SK-N-DZ (cell line): ENCODE results near the gene PCDHB15. TPM values are rescaled to one million over a fixed set of nuclear protein-coding genes. Genes with fewer than 3 reads are reported as not detected.
A peak's percentile ranks its signal among the peaks of the same experiment; 100 is the strongest.
"Not testable (repeated sequence)": the region's sequence is repeated elsewhere in the genome, so short reads cannot be mapped to it uniquely, and the experiment has no call there.

Experiments used
- DNase-seq: peaks from one replicate; pipeline ENCODE4 v3.0.0-alpha.2; 2015; ENCODE audit warnings: low spot score
- polyA plus RNA-seq, 2 experiments: library from polyadenylated mRNA; depleted of rRNA; stranded (reverse); fragments of >200 nt; gene quantifications; 2 replicates each; pipeline ENCODE4 v1.2.3, GENCODE V29; 2014

PCDHB15 gene
- polyA plus RNA-seq (2014; cell fraction: cytosol; rRNA removed): 0.92 and 1.5 TPM in 2 replicates
- 2.7 and 2.8 TPM in 2 replicates for polyA plus RNA-seq (2014; cell fraction: nucleus; rRNA removed)

GRCh38 chr5:141245250-141245717 lies at the start of gene PCDHB15:
Gene PCDHB15 (plus strand): TSS chr5:141245395. CDS start chr5:141245579, 184 bp downstream.
- DNase-seq: no peak

GRCh38 chr5:141196363-141196762 lies 48.8 kb upstream of the PCDHB15 start:
- DNase-seq: no peak

- peak; percentile 78 for DNase-seq
These were observed 45.6 kb upstream of the PCDHB15 start, which contains the start of gene PCDHB11 for GRCh38 chr5:141199359-141200235. Gene PCDHB11 (plus strand): TSS chr5:141199627. CDS start chr5:141199775, 148 bp downstream.

- DNase-seq: not testable (repeated sequence)
These were observed 44.1 kb upstream of the PCDHB15 start for GRCh38 chr5:141201126-141201525.

GRCh38 chr5:141201646-141202045 lies 43.5 kb upstream of the PCDHB15 start:
- DNase-seq: not testable (repeated sequence)

GRCh38 chr5:141208478-141208877 lies 36.7 kb upstream of the PCDHB15 start, which contains the start of gene PCDHB12:
Gene PCDHB12 (plus strand): TSS chr5:141208719. CDS start chr5:141208908, 189 bp downstream.
- DNase-seq: no peak

GRCh38 chr5:141210281-141210680 lies 34.9 kb upstream of the PCDHB15 start:
- not testable (repeated sequence) for DNase-seq

- not testable (repeated sequence) for DNase-seq
These were observed 34.3 kb upstream of the PCDHB15 start for GRCh38 chr5:141210849-141211248.

GRCh38 chr5:141213656-141214339 lies 31.4 kb upstream of the PCDHB15 start, which contains the start of gene PCDHB13:
Gene PCDHB13 (plus strand): TSS chr5:141213919. CDS start chr5:141214124, 205 bp downstream.
- not testable (repeated sequence) for DNase-seq

GRCh38 chr5:141214583-141214982 lies 30.6 kb upstream of the PCDHB15 start:
- DNase-seq: not testable (repeated sequence)

- not testable (repeated sequence) for DNase-seq
These were observed 29.7 kb upstream of the PCDHB15 start for GRCh38 chr5:141215504-141215903.

GRCh38 chr5:141216035-141216434 lies 29.2 kb upstream of the PCDHB15 start:
- not testable (repeated sequence) for DNase-seq

GRCh38 chr5:141223112-141223783 lies 21.9 kb upstream of the PCDHB15 start, which contains the start of gene PCDHB14:
Gene PCDHB14 (plus strand): TSS chr5:141223343. CDS start chr5:141223506, 163 bp downstream.
- peak; percentile 81 for DNase-seq

- not testable (repeated sequence) for DNase-seq
These were observed 20.4 kb upstream of the PCDHB15 start for GRCh38 chr5:141224844-141225243.

- not testable (repeated sequence) for DNase-seq
These were observed 19.8 kb upstream of the PCDHB15 start for GRCh38 chr5:141225421-141225820.

GRCh38 chr5:141234109-141234667 lies 11.0 kb upstream of the PCDHB15 start:
- peak; percentile 16 for DNase-seq

GRCh38 chr5:141235922-141236321 lies 9.3 kb upstream of the PCDHB15 start:
- not testable (repeated sequence) for DNase-seq

GRCh38 chr5:141236516-141237313 lies 8.5 kb upstream of the PCDHB15 start:
- DNase-seq: no peak

- no peak for DNase-seq
These were observed 3.7 kb upstream of the PCDHB15 start for GRCh38 chr5:141241496-141241895.

- DNase-seq: not testable (repeated sequence)
These were observed 1.8 kb downstream of the PCDHB15 start for GRCh38 chr5:141246971-141247370.
